Erythroblast (primary cell): ENCODE measurements around the gene RTN4RL1.

Source experiments
- GATA1 ChIP-seq: IDR thresholded peaks from 2 replicates; pipeline ENCODE4 v1.6.1; 2011; ENCODE audit warnings: low read depth, mild to moderate bottlenecking, control low read depth, low read length, moderate library complexity
- POLR2A ChIP-seq: IDR thresholded peaks from 2 replicates; pipeline ENCODE4 v1.6.1; 2011; ENCODE audit warnings: mild to moderate bottlenecking, low read length

GRCh38 chr17:2057760-2058585 lies 32.8 kb upstream of the RTN4RL1 start:
- TF ChIP-seq POLR2A: no peak
- no peak for TF ChIP-seq GATA1
